Body of pancreas (tissue), 4 donors: ENCODE data around the gene KIF21A. TPM values are rescaled to one million over a fixed set of nuclear protein-coding genes. Genes with fewer than 3 reads are reported as not detected.

ENCODE experiments used
- ATAC-seq: fragments of 150-250 bp; one replicate; pipeline ENCODE4 v1.9.1; 2016
- DNase-seq, 4 donors: peaks; one replicate each; pipeline ENCODE4 v3.0.0-alpha.2; 2019
- H3K27ac ChIP-seq, 4 donors: fragments of 200-600 bp; sonication (generic); 1 replicate in 3 of 4; 2 replicates in 1 of 4; pipeline versions ENCODE4 v1.5.1 to v1.6.1; 2016 to 2019; ENCODE audit warnings: mild to moderate bottlenecking in 1 of 4, mixed read lengths in 1 of 4, moderate library complexity in 1 of 4
- H3K27me3 ChIP-seq, 2 donors: fragments of 200-600 bp; sonication (generic); one replicate each; pipeline ENCODE4 v1.6.0; 2016; ENCODE audit warnings: mild to moderate bottlenecking in 1 of 2
- H3K36me3 ChIP-seq, 2 donors: fragments of 200-600 bp; sonication (generic); replicated peaks in 1 of 2; 2 replicates each; pipeline ENCODE4 v1.5.1; 2016; ENCODE audit warnings: low read depth in 2 of 2; ENCODE audit not compliant: insufficient read depth in 1 of 2
- H3K4me1 ChIP-seq: fragments of 200-600 bp; sonication (generic); one replicate; pipeline ENCODE4 v1.6.0; 2016
- H3K4me3 ChIP-seq, 2 donors: fragments of 200-600 bp; sonication (generic); 1 replicate in 1 of 2; 2 replicates in 1 of 2; pipeline ENCODE4 v1.5.1; 2016 to 2019
- H3K9me3 ChIP-seq, 3 donors: fragments of 200-600 bp; sonication (generic); 1 replicate in 2 of 3; 2 replicates in 1 of 3; pipeline ENCODE4 v1.5.1; 2016
- POLR2A ChIP-seq, 3 donors: fragments of 450-650 bp; IDR thresholded peaks; one replicate each; pipeline ENCODE4 v1.6.1; 2016; ENCODE audit warnings: antibody characterized with exemption in 3 of 3, mild to moderate bottlenecking in 2 of 3
- WGBS, 2 donors: methylation state at CpG; one replicate each; pipeline ENCODE4 v1.1.5; 2017; 5-methylcytosine and 5-hydroxymethylcytosine counted together
- intact Hi-C: fragments of 100-400 bp; cut with DNase I; formaldehyde crosslinking; loops from one replicate; pipeline ENCODE4 v1.15.1; 2023
- total RNA-seq, 2 donors: library from RNA; depleted of rRNA; stranded (reverse); fragments of >200 nt; gene quantifications; one replicate each; pipeline ENCODE4 v1.1.0, GENCODE V29; 2016
- TF ChIP-seq, protein P1 (sequence below), 7 experiments: fragments of 450-650 bp in 4 of 7; fragments of 200-600 bp in 3 of 7; sonication (generic) in 3 of 7; IDR thresholded peaks; one replicate each; pipeline ENCODE4 v1.5.1; 2016 to 2019; ENCODE audit warnings: antibody characterized with exemption in 7 of 7

KIF21A gene
- total RNA-seq, 2 donors from 2014 or later: 19.5 to 49.1 TPM

DNA sequence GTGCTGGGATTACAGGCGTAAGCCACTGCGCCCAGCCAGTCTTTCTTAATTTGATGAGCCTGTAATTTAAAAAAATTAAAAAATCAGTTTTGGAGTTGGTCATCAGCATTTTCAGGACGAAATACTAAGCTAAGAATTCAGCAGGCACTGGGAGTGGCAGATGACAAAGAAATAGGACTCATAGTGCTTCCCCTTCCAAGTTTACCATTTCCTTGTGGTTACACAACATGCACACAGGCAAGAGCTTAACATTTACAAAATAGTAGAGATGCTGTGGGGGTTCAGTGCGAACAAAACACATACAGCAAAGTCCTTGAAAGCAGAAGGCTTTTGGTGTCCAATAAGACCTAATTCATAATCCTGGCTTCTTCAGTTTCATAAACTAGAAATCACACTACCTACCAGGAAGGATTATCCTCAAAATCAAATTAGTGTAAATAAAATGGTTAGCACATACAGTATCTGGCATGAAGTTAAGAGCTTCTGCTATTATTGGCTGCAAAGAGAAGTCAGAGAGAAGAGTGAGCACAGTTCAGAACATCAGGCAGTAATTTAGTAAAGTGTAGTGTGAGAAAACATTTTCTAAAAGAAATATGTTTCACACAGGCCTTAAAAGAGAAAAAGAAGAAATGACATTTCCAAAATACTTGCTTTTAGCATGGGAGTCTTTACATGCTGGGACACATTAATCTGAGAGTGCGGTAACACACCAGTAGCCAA is 22.2 kb upstream of the KIF21A start:
- Histone ChIP-seq H3K4me3 (no peak overlapping the region), H3K27me3 (no peaks in the 10 kb centered on the region), H3K4me1 (no peaks in the 10 kb centered on the region), H3K9me3 (no peaks in the 10 kb centered on the region), H3K27ac (no peak overlapping the region), H3K36me3 (no peaks in the 10 kb centered on the region)
- ATAC-seq (no peak), DNase-seq (no peak)
- 72 to 74% methylated on average over 5 of the region's 5 CpGs for WGBS, 2 donors
- TF ChIP-seq POLR2A (IDR thresholded peaks at IDR 0.05): no peak
- TF ChIP-seq, protein P1, sequence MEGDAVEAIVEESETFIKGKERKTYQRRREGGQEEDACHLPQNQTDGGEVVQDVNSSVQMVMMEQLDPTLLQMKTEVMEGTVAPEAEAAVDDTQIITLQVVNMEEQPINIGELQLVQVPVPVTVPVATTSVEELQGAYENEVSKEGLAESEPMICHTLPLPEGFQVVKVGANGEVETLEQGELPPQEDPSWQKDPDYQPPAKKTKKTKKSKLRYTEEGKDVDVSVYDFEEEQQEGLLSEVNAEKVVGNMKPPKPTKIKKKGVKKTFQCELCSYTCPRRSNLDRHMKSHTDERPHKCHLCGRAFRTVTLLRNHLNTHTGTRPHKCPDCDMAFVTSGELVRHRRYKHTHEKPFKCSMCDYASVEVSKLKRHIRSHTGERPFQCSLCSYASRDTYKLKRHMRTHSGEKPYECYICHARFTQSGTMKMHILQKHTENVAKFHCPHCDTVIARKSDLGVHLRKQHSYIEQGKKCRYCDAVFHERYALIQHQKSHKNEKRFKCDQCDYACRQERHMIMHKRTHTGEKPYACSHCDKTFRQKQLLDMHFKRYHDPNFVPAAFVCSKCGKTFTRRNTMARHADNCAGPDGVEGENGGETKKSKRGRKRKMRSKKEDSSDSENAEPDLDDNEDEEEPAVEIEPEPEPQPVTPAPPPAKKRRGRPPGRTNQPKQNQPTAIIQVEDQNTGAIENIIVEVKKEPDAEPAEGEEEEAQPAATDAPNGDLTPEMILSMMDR (IDR thresholded peaks at IDR 0.05): no peak
- intact Hi-C loops: no loop called here

DNA sequence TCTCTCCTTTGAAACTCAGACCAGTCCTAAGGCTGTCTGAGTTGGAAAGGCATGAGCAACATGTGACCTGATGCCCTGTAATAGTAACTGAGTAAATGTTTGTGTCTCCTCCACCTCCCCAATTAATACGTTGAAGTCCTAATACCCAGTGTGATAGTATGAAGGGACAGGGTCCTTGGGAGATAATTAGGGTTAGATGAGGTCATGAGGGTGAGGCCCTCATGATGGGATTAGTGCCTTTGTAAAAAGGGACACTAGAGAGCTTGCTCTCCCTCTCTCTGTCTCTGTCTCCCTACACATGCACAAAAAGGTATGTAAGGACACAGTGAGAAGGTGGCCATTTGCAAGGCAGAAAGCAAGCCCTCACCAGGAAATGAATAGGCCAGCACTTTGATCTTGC is 18.1 kb upstream of the KIF21A start:
- H3K27me3 ChIP-seq: no peaks in the 10 kb centered on the region
- intact Hi-C loops: no loop called here
- ATAC-seq (no peak), DNase-seq (no peak)
- 38 to 54% methylated on average over 1 of the region's 1 CpG for WGBS, 2 donors
- no peaks in the 10 kb centered on the region for H3K9me3 ChIP-seq
- H3K36me3 ChIP-seq: no peaks in the 10 kb centered on the region
- no peaks in the 10 kb centered on the region for H3K4me1 ChIP-seq
- no peak overlapping the region for H3K4me3 ChIP-seq
- no peak overlapping the region for H3K27ac ChIP-seq
- no peak for TF ChIP-seq POLR2A (IDR thresholded peaks at IDR 0.05)
- TF ChIP-seq, protein P1 (IDR thresholded peaks at IDR 0.05): no peak

DNA sequence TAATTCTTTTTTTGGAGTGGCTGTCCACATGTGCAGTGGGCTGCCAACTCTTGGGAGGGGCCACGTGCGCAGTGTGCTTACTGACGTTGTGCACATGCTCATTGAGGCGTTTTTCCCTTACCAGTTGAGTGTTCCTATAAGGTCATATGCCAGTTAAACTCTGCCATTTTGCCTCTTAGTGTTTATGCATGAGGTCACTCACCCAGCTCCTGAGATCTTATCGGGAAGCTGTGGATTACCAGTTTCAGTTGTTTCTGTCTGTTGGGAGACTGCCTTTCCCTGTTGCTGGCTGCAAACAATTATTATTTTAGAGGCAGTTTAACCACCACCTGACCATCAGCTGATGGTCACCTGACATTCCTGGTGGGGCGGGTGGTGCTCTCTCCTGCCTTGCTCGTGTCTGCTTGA is 16.1 kb upstream of the KIF21A start:
- TF ChIP-seq, protein P1 (IDR thresholded peaks at IDR 0.05): no peak
- no peak for TF ChIP-seq POLR2A (IDR thresholded peaks at IDR 0.05)
- no peaks in the 10 kb centered on the region for H3K27me3 ChIP-seq
- ATAC-seq: no peak
- H3K4me3 ChIP-seq: no peak overlapping the region
- H3K9me3 ChIP-seq: no peaks in the 10 kb centered on the region
- WGBS, 2 donors: 78 to 81% methylated on average over 7 of the region's 7 CpGs
- H3K4me1 ChIP-seq: no peaks in the 10 kb centered on the region
- DNase-seq: no peak
- intact Hi-C loops: no loop called here
- no peak overlapping the region for H3K27ac ChIP-seq
- H3K36me3 ChIP-seq: no peaks in the 10 kb centered on the region

DNA sequence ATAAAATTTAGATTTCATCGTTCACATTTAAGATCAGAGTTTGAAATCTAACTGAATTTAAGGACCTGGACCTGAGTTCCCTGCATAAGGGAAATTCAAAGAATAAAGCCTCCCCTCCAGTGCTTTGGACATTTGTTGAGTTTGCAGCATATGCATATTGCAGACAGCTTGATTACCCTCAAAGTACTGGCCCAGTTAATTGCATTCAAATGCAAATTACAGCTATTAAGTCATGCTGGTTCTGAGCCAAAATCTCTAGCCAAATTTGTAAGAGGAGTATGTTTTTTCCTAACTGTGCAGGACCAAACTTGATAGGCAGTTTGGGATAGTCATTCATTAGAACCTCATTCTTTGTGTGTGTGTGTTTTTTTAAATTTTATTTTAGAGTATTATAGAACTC is 9.1 kb upstream of the KIF21A start:
- DNase-seq (no peak), ATAC-seq (no peak)
- Histone ChIP-seq H3K4me3 (no peak overlapping the region), H3K27ac (no peak overlapping the region), H3K4me1 (no peaks in the 10 kb centered on the region), H3K9me3 (no peaks in the 10 kb centered on the region), H3K27me3 (no peaks in the 10 kb centered on the region), H3K36me3 (no peaks in the 10 kb centered on the region)
- WGBS, 2 donors: 18 to 39% methylated on average over 1 of the region's 1 CpG
- TF ChIP-seq, protein P1 (IDR thresholded peaks at IDR 0.05): no peak
- TF ChIP-seq POLR2A (IDR thresholded peaks at IDR 0.05): no peak
- intact Hi-C loops: no loop called here

DNA sequence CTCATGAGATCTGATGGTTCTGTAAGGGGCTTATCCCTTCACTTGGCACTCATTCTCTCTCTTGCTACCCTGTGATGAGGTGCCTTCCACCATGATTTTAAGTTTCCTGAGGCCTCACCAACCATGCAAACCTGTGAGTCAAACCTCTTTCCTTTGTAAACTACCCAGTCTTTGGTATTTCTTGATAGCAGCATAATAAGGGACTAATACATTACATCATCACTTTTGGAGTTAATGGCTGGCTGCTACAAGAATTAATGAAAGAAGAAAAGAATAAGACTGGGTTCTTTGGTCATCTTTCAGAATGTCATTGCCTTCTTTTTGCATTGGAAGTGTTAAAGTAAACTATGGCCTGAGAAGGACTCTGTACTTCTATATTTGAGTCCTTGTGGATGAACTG is 5.1 kb upstream of the KIF21A start:
- intact Hi-C loops: no loop called here
- TF ChIP-seq, protein P1 (IDR thresholded peaks at IDR 0.05): no peak
- TF ChIP-seq POLR2A (IDR thresholded peaks at IDR 0.05): no peak
- DNase-seq: no peak

More for the DNA sequence above, 5.1 kb upstream of the KIF21A start:
- Histone ChIP-seq H3K27me3 (no peaks in the 10 kb centered on the region), H3K36me3 (no peaks in the 10 kb centered on the region), H3K27ac (no peak overlapping the region), H3K4me1 (peaks cover 7% of the 10 kb centered on the region), H3K4me3 (no peak overlapping the region), H3K9me3 (no peaks in the 10 kb centered on the region)
- ATAC-seq: no peak
